NCI-H2029 treated with DMSO at 0.1 percent for 48 hours (cell line): Measurements from ENCODE around the gene AMZ2.
"Not testable (repeated sequence)": the region's sequence is repeated elsewhere in the genome, so short reads cannot be mapped to it uniquely, and the experiment has no call there.

Source experiments
- DNase-seq: peaks from one replicate; lab custom pipeline; 2025; lab: John Stamatoyannopoulos, UW

Gene AMZ2, protein sequence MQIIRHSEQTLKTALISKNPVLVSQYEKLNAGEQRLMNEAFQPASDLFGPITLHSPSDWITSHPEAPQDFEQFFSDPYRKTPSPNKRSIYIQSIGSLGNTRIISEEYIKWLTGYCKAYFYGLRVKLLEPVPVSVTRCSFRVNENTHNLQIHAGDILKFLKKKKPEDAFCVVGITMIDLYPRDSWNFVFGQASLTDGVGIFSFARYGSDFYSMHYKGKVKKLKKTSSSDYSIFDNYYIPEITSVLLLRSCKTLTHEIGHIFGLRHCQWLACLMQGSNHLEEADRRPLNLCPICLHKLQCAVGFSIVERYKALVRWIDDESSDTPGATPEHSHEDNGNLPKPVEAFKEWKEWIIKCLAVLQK

GRCh38 chr17:68247445-68248198 is at the start of gene AMZ2:
AMZ2 (plus strand) TSS chr17:68248043; CDS start chr17:68250188, 2,145 bp downstream.
- peak; percentile 43 for DNase-seq

GRCh38 chr17:68198931-68199836 is 48.7 kb upstream of the AMZ2 start:
- no peak for DNase-seq

DNA sequence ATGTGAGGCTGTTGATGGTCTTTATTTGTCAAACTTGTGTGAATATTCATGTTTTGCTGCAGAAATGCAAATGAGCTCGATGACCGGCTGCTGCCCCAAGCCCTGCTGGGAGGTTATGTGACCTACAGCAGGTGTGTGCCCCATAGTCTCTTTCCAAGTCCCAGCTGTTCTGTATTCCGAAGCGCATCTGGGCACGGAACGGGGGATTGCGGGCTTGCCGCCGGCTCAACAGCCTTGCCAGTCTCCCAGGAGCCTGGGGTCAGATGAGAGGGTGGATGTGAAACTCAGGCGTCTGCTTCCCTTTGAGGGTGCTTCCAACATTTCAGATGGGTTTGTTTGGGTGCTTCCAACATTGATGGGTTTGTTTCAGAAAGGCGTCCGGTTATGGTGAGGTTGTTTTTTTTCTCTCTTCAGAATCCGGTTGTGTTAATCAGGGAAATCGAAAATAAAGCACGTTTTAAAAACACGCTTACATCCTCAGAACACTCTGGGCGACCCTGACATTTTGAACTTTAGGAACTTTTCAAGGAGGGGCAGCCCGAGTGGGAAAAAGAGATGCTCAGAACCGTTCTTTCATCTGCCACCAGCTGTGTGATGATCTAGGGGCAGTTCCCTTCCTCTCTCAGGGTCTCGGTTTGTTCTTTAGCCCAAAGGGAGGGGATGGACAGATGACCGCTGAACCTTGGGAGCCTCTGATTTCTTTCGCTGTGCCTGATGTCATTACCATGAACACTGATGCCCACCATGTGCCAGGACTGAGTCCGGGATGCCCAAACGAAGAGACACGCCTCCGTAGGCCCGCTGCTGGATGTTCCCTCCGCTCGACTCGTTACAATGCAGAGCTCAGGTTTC is 47.8 kb upstream of the AMZ2 start:
- DNase-seq = no peak

DNA sequence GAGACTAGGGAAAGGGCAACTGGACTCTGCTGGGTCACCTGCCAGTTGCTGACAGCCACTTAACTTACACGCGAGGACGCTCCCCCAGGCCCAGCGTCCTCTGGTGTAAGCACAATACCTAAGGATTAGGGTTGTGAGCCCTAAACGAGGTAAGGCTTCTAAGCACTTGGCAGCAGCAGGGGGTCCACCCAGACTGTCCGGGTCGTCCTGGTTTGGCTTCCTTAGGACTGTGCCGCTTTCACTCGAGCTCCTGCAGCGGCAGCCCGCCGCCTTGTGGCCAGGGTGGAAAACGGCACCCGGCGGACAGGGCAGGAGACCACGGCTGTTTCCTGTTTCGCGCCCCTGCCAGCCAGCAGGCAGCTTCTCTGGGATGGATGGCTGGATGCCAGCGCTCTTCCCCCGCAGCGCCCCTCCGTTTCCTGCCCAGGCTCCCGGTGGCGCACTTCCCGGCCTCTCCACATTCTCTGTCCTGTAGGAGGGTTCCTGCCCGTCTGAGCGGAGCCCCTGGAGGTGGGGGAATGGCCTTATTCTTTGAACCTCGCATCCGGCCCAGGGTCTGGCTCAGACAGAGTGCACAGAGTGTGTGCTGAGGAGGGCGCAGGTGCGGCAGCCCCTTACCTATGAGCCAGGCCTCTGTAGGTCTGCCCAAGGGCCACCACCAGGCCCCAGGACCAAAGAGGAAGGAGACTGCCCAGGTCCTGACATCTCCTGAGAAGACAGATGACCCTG is 47.0 kb upstream of the AMZ2 start:
- DNase-seq = peak; percentile 61

DNA sequence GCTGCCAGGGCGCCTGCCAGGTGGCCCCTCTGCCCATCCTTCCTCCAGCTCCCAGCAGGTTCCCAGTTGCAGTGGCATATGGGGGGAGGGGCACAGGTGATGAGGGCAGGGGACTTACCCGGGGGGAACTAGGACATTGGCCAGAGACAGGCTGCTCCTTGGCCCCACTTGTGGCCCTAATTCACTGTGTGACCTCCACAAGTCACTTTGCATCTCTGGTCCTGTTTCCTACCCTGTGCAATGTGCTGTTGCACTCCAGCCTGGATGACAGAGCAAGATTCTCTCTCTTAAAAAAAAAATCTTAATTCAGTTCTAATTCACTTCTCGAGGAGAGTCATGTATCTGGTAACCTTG is 46.4 kb upstream of the AMZ2 start:
- not testable (repeated sequence) for DNase-seq

DNA sequence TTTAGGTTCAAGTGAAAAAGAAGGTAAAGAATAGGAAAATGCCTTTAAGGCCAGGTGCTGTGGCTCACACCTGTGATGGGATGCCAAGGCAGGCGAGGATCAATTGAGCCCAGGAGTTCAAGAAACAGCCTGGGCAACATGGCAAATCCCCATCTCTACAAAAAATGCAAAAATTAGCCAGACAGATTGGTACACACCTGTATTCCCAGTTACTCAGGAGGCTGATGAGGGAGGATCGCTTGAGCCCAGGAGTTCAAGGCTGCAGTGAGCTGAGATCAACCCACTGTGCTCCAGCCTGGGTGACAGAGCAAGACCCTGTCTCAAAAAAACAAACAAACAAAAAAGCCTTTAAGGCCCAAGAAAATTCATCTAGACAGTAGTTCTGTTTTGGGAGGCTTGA is 45.5 kb upstream of the AMZ2 start:
- DNase-seq = not testable (repeated sequence)

- no peak for DNase-seq
Measured at GRCh38 chr17:68204736-68205135, 43.1 kb upstream of the AMZ2 start.

GRCh38 chr17:68205251-68205807 is 42.5 kb upstream of the AMZ2 start:
- DNase-seq = peak; percentile 13

DNA sequence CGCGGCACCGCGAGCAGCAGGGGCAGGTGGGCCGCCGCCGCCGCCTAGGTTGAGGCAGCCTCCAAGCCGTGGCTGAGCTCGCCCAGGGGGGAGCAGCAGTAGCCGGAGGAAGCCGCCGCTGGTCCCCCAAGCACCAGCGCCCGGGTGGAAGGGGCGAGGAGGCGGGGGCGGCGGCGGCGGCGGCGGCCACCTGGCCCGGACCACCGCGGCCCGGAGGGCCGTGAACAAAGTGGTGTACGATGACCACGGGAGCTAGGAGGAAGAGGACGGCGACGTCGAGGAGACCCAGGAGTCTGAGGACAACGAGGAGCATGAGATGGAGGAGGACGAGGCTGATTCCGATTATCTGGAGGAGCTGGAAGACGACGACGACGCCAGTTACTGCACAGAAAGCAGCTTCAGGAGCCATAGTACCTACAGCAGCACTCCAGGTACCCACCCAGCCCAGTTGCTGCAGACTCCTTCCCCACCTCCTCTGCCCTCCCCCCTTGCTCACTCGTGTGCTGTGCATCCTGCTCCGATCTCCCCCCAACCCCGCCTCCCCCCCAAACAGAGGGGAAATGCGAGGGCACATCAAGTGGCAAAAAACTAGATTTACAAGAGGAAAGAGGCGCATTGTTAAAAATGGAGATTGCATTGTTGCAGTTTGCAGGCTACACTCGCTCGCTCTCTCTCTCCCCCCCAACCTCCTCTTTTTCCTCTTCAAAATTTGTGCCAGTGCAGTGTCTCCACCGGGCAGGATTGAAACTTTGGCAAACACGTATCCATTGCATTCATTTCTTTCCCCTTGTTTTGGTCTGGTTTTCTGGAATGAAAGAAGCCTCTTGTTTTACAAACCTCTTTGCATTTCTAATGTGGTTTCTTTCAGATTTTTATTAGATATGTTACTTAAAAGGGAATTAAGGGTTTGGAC is 41.8 kb upstream of the AMZ2 start:
- no peak for DNase-seq

- DNase-seq = no peak
Measured at GRCh38 chr17:68207651-68208253, 40.1 kb upstream of the AMZ2 start.

DNA sequence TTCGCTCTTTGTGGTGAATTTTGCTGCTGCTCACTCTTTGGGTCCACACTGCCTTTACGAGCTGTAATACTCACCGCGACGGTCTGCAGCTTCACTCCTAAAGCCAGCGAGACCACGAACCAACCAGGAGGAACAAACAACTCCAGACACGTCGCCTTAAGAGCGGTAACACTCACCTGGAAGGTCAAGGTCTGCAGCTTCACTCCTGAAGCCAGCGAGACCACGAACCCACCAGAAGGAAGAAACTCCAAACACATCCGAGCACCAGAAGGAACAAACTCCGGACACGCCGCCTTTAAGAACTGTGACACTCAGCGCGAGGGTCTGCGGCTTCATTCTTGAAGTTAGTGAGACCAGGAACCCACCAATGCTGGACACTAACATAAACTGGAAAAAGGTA is 39.2 kb upstream of the AMZ2 start:
- not testable (repeated sequence) for DNase-seq

DNA sequence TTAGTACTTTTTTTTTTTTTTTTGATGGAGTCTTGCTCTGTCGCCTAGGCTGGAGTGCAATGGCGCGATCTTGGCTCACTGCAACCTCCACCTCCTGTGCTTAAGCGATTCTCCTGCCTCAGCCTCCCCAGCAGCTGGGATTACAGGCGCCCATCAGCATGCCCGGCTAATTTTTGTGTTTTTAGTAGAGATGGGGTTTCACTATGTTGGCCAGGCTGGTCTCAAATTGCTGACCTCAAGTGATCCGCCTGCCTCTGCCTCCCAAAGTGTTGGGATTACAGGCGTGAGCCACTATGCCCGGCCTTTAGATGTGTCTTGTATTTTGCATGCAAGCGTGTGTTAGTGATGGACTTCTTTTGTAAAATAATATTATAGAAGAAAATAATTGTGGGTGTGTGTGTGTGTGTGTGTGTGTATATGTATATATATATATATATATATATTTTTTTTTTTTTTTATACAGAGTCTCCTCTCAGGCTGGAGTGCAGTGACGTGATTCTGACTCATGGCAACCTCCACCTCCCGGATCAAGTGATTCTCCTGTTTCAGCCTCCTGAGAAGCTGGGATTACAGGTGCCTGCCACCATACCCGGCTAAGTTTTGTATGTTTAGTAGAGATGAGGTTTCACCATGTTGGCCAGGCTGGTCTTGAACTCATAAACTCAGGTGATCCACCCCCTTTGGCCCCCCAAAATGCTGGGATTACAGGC is 38.5 kb upstream of the AMZ2 start:
- DNase-seq = not testable (repeated sequence)

- no peak for DNase-seq
Measured at GRCh38 chr17:68210570-68211315, 37.1 kb upstream of the AMZ2 start.

- not testable (repeated sequence) for DNase-seq
Measured at GRCh38 chr17:68213428-68214411, 34.1 kb upstream of the AMZ2 start.

GRCh38 chr17:68215453-68215852 is 32.4 kb upstream of the AMZ2 start:
- DNase-seq = not testable (repeated sequence)

GRCh38 chr17:68219429-68219828 is 28.4 kb upstream of the AMZ2 start:
- not testable (repeated sequence) for DNase-seq
